ENCODE measurements around the gene GAK.

Gene GAK

GRCh38 chr4:844752-845232, 87.3 kb downstream of the GAK start:
- no peak for DNase-seq

GRCh38 chr4:839675-840443, 92.3 kb downstream of the GAK start:
- DNase-seq: no peak

GRCh38 chr4:837772-838171, 94.3 kb downstream of the GAK start:
- DNase-seq: no peak

GRCh38 chr4:836750-837301, 95.3 kb downstream of the GAK start:
- DNase-seq: no peak

- DNase-seq: no peak
Measured at GRCh38 chr4:836003-836511, 96.1 kb downstream of the GAK start.

GRCh38 chr4:835148-836002, 96.7 kb downstream of the GAK start:
- no peak for DNase-seq

- no peak for DNase-seq
Measured at GRCh38 chr4:834368-835147, 97.6 kb downstream of the GAK start.

GRCh38 chr4:833731-834367, 98.3 kb downstream of the GAK start:
- DNase-seq: no peak

- DNase-seq: no peak
Measured at GRCh38 chr4:833156-833555, 99.0 kb downstream of the GAK start.

- DNase-seq: no peak
Measured at GRCh38 chr4:832536-832935, 99.6 kb downstream of the GAK start.

GRCh38 chr4:832108-832507, 100.0 kb downstream of the GAK start:
- no peak for DNase-seq

- DNase-seq: no peak
Measured at GRCh38 chr4:831483-831805, 100.7 kb downstream of the GAK start.

GRCh38 chr4:830601-831482, 101.3 kb downstream of the GAK start:
- DNase-seq: no peak

GRCh38 chr4:829761-830600, 102.1 kb downstream of the GAK start:
- DNase-seq: no peak

- DNase-seq: no peak
Measured at GRCh38 chr4:829291-829690, 102.8 kb downstream of the GAK start.

- DNase-seq: peak; percentile 33
Measured at GRCh38 chr4:828641-829271, 103.4 kb downstream of the GAK start.

- DNase-seq: no peak
Measured at GRCh38 chr4:827209-828081, 104.7 kb downstream of the GAK start.

GRCh38 chr4:826508-827208, 105.5 kb downstream of the GAK start:
- no peak for DNase-seq

Measured in EL (cell line).